Neural cell (in vitro differentiated cells): Measurements from ENCODE around the gene CTXND1. TPM values are rescaled to one million over a fixed set of nuclear protein-coding genes. Genes with fewer than 3 reads are reported as not detected.

ENCODE experiments used
- H2AFZ ChIP-seq: fragments of 200-600, 300-800 bp; sonication (generic), shearing (Covaris generic); 2 replicates; pipeline ENCODE4 v1.6.0; 2014; ENCODE audit warnings: low read depth, mild to moderate bottlenecking, antibody characterized with exemption, low read length, moderate library complexity
- H3F3A ChIP-seq: fragments of 200-600 bp; shearing (Covaris generic); 2 replicates; pipeline ENCODE4 v1.6.1; 2016; ENCODE audit warnings: mild to moderate bottlenecking, moderate library complexity, mixed read lengths, antibody characterized with exemption, low read length; ENCODE audit not compliant: insufficient read depth, poor library complexity, severe bottlenecking
- H3K27ac ChIP-seq: fragments of 200-600, 300-800 bp; sonication (generic), shearing (Covaris generic); 2 replicates; pipeline ENCODE4 v1.5.1; 2014; ENCODE audit warnings: mild to moderate bottlenecking, low read length, moderate library complexity
- H3K27me3 ChIP-seq: fragments of 300-800, 200-600 bp; sonication (generic), shearing (Covaris generic); 2 replicates; pipeline ENCODE4 v1.6.0; 2014; ENCODE audit warnings: mild to moderate bottlenecking, low read depth, low read length, moderate library complexity; ENCODE audit not compliant: insufficient read depth
- H3K36me3 ChIP-seq: fragments of 300-800, 200-600 bp; sonication (generic), shearing (Covaris generic); 2 replicates; pipeline ENCODE4 v1.5.1; 2014; ENCODE audit warnings: mild to moderate bottlenecking, antibody characterized with exemption, low read length, moderate library complexity; ENCODE audit not compliant: insufficient read depth
- H3K4me2 ChIP-seq: fragments of 300-800, 200-600 bp; sonication (generic), shearing (Covaris generic); 2 replicates; pipeline ENCODE4 v1.6.0; 2014; ENCODE audit warnings: mild to moderate bottlenecking, low read length
- H3K4me3 ChIP-seq: fragments of 300-800, 200-600 bp; sonication (generic), shearing (Covaris generic); 2 replicates; pipeline ENCODE4 v1.5.1; 2014; ENCODE audit warnings: mild to moderate bottlenecking, low read length, moderate library complexity
- H3K79me2 ChIP-seq: fragments of 200-600 bp; shearing (Covaris generic); replicated peaks from 2 replicates; pipeline ENCODE4 v1.6.0; 2014; ENCODE audit warnings: mild to moderate bottlenecking, low read length, moderate library complexity; ENCODE audit not compliant: insufficient read depth
- H3K9ac ChIP-seq: fragments of 300-800, 200-600 bp; sonication (generic), shearing (Covaris generic); 2 replicates; pipeline ENCODE4 v1.6.1; 2016; ENCODE audit warnings: mild to moderate bottlenecking, low read length, mixed read lengths
- H3K9me2 ChIP-seq: fragments of 200-600 bp; shearing (Covaris generic); 2 replicates; pipeline ENCODE4 v1.6.1; 2016; ENCODE audit warnings: mild to moderate bottlenecking, low read length, mixed read lengths; ENCODE audit not compliant: insufficient read depth
- H3K9me3 ChIP-seq: fragments of 200-600, 300-800 bp; sonication (generic), shearing (Covaris generic); 2 replicates; pipeline ENCODE4 v1.6.1; 2016; ENCODE audit warnings: mild to moderate bottlenecking, mixed run types, low read length, moderate library complexity, mixed read lengths
- H4K20me1 ChIP-seq: fragments of 200-600 bp; shearing (Covaris generic); 2 replicates; pipeline ENCODE4 v1.6.1; 2016; ENCODE audit warnings: mild to moderate bottlenecking, mixed run types; ENCODE audit not compliant: insufficient read depth
- EP300 ChIP-seq: fragments of 450-650 bp; conservative IDR thresholded peaks from 2 replicates; pipeline ENCODE4 v1.6.1; 2014; ENCODE audit warnings: antibody characterized with exemption, mild to moderate bottlenecking, moderate library complexity; ENCODE audit not compliant: poor library complexity, severe bottlenecking
- EZH2 ChIP-seq: fragments of 200-600, 300-800 bp; shearing (Covaris generic), sonication (generic); IDR thresholded peaks from 2 replicates; pipeline ENCODE4 v1.6.1; 2014; ENCODE audit warnings: antibody characterized with exemption, low read length, borderline replicate concordance, mild to moderate bottlenecking; ENCODE audit not compliant: insufficient read depth, poor library complexity, severe bottlenecking
- MXI1 ChIP-seq: fragments of 450-650 bp; conservative IDR thresholded peaks from 2 replicates; pipeline ENCODE4 v1.6.1; 2014; ENCODE audit warnings: antibody characterized with exemption, mild to moderate bottlenecking; ENCODE audit not compliant: poor library complexity, severe bottlenecking
- POLR2AphosphoS5 ChIP-seq: IDR thresholded peaks from 2 replicates; pipeline ENCODE4 v1.6.1; 2012
- RAD21 ChIP-seq: fragments of 450-650 bp; conservative IDR thresholded peaks from 2 replicates; pipeline ENCODE4 v1.6.1; 2014; ENCODE audit warnings: antibody characterized with exemption, mild to moderate bottlenecking, moderate library complexity
- SMC3 ChIP-seq: fragments of 450-650 bp; conservative IDR thresholded peaks from 2 replicates; pipeline ENCODE4 v1.6.1; 2014; ENCODE audit warnings: antibody characterized with exemption, mild to moderate bottlenecking, moderate library complexity; ENCODE audit not compliant: poor library complexity
- TAF1 ChIP-seq: IDR thresholded peaks from 2 replicates; pipeline ENCODE4 v1.6.1; 2012; ENCODE audit warnings: low read depth
- polyA plus RNA-seq: library from polyadenylated mRNA; depleted of rRNA; stranded (reverse); fragments of >200 nt; gene quantifications from 2 replicates; pipeline ENCODE4 v1.2.3, GENCODE V29; 2014
- TF ChIP-seq, protein P1 (sequence below): fragments of 450-650 bp; IDR thresholded peaks from 2 replicates; pipeline ENCODE4 v1.5.1; 2014; ENCODE audit warnings: antibody characterized with exemption, mild to moderate bottlenecking, moderate library complexity; ENCODE audit not compliant: poor library complexity, severe bottlenecking
- TF ChIP-seq, protein P2 (sequence below): IDR thresholded peaks from 2 replicates; pipeline ENCODE4 v1.6.1; 2012; ENCODE audit warnings: borderline replicate concordance

CTXND1 gene
- polyA plus RNA-seq, 1 donor from 2014 or later, result not detected

DNA sequence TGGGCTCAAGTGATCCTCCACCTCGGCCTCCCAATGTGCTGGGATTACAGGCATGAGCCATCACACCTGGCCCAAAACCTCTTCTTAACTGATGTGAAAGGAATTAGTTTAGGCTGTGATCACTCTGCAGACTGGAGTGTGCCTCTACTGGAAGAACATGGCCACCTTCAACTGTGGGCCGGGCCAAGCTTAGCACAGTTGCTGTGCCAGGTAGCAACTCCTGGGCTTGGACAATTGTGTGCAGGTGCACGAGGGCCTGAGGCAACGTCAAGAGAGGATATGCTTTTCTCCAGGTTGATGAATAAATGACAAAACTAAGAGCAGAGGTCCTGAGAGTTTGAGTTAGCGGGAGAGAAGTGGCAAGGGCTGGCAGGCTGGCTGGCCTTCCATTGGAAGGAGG lies 92.7 kb downstream of the CTXND1 start:
- H3K4me3 ChIP-seq, result no peak overlapping the region
- H2AFZ ChIP-seq, result no peak overlapping the region
- no peaks in the 10 kb centered on the region for H3K9me3 ChIP-seq
- H3K27ac ChIP-seq, result no peak overlapping the region
- H3K27me3 ChIP-seq, result no peaks in the 10 kb centered on the region
- H3K9me2 ChIP-seq, result no peaks in the 10 kb centered on the region
- TF ChIP-seq RAD21 (no peak), EP300 (no peak), POLR2AphosphoS5 (no peak), SMC3 (no peak), MXI1 (no peak)
- TF ChIP-seq, protein P1, sequence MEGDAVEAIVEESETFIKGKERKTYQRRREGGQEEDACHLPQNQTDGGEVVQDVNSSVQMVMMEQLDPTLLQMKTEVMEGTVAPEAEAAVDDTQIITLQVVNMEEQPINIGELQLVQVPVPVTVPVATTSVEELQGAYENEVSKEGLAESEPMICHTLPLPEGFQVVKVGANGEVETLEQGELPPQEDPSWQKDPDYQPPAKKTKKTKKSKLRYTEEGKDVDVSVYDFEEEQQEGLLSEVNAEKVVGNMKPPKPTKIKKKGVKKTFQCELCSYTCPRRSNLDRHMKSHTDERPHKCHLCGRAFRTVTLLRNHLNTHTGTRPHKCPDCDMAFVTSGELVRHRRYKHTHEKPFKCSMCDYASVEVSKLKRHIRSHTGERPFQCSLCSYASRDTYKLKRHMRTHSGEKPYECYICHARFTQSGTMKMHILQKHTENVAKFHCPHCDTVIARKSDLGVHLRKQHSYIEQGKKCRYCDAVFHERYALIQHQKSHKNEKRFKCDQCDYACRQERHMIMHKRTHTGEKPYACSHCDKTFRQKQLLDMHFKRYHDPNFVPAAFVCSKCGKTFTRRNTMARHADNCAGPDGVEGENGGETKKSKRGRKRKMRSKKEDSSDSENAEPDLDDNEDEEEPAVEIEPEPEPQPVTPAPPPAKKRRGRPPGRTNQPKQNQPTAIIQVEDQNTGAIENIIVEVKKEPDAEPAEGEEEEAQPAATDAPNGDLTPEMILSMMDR, result no peak
- H3K36me3 ChIP-seq, result no peaks in the 10 kb centered on the region
- H3K79me2 ChIP-seq, result no peaks in the 10 kb centered on the region
- no peak overlapping the region for H3K4me2 ChIP-seq
- no peak overlapping the region for H3K9ac ChIP-seq
- no peaks in the 10 kb centered on the region for H3F3A ChIP-seq
- H4K20me1 ChIP-seq, result no peaks in the 10 kb centered on the region

DNA sequence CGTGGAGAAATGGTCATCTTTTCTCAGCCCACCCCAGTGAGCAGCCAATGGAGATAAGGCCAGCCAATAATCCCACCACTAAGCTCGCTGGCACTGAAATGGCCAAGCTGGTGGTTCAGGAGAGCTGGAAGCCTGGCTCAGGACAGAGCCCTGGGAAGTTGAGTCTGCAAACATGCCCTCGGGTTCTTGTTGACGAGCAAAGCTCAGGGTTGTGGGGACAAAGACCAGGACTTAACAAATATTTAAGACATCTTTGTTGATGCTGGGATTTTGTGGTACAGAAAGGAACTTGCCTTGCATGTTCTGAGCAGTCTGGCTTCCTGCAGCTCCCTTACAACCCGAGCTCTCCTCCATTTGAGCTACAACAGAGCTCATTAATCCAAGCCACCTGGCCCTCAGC lies 94.8 kb downstream of the CTXND1 start:
- Histone ChIP-seq H2AFZ (no peak overlapping the region), H3F3A (peaks cover 8% of the 10 kb centered on the region), H4K20me1 (no peaks in the 10 kb centered on the region), H3K4me2 (no peak overlapping the region), H3K9ac (no peak overlapping the region), H3K9me2 (no peaks in the 10 kb centered on the region), H3K36me3 (no peaks in the 10 kb centered on the region), H3K27me3 (no peaks in the 10 kb centered on the region), H3K27ac (no peak overlapping the region), H3K9me3 (no peaks in the 10 kb centered on the region), H3K4me3 (no peak overlapping the region), H3K79me2 (no peaks in the 10 kb centered on the region)
- TF ChIP-seq POLR2AphosphoS5 (no peak), SMC3 (no peak), TAF1 (no peak), EZH2 (no peak), MXI1 (no peak), EP300 (no peak), RAD21 (no peak)
- TF ChIP-seq, protein P2, sequence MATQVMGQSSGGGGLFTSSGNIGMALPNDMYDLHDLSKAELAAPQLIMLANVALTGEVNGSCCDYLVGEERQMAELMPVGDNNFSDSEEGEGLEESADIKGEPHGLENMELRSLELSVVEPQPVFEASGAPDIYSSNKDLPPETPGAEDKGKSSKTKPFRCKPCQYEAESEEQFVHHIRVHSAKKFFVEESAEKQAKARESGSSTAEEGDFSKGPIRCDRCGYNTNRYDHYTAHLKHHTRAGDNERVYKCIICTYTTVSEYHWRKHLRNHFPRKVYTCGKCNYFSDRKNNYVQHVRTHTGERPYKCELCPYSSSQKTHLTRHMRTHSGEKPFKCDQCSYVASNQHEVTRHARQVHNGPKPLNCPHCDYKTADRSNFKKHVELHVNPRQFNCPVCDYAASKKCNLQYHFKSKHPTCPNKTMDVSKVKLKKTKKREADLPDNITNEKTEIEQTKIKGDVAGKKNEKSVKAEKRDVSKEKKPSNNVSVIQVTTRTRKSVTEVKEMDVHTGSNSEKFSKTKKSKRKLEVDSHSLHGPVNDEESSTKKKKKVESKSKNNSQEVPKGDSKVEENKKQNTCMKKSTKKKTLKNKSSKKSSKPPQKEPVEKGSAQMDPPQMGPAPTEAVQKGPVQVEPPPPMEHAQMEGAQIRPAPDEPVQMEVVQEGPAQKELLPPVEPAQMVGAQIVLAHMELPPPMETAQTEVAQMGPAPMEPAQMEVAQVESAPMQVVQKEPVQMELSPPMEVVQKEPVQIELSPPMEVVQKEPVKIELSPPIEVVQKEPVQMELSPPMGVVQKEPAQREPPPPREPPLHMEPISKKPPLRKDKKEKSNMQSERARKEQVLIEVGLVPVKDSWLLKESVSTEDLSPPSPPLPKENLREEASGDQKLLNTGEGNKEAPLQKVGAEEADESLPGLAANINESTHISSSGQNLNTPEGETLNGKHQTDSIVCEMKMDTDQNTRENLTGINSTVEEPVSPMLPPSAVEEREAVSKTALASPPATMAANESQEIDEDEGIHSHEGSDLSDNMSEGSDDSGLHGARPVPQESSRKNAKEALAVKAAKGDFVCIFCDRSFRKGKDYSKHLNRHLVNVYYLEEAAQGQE, result no peak
- TF ChIP-seq, protein P1, result no peak
